ENCODE results near the gene PIP5K1C. TPM values are rescaled to one million over a fixed set of nuclear protein-coding genes. Genes with fewer than 3 reads are reported as not detected.

Gene PIP5K1C
- total RNA-seq, 1 experiment from 2014 or later: 13.3 TPM

DNA sequence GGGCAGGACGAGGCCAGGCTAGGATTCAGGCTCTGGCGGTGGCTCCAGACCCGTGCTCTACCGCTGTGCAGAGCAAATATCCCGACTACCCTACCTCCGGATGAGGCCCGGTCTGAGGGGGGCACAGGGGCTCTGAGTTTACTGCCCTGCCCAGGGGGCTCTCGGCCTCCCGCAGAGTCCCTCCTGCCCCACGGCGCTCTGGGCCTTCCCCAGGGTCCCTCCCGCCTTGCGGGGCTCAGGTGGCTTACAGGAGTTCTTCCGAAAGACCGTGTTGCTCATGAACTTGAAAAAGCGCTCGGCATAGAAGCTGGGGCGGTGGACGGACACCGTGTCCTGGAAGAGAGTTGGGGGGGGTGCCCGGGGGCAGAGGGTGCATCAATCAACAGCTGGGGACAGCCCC, 54.5 kb downstream of the PIP5K1C start:
- no peak overlapping the region for H3K4me3 Mint-ChIP-seq (ENCODE audit: unreplicated experiment)
- intact Hi-C loops (cut with micrococcal nuclease): no loop called here
- ChIA-PET CTCF (no interaction called here), POLR2A (no interaction called here)
- no peaks in the 10 kb centered on the region for H3K27me3 Mint-ChIP-seq (ENCODE audit: insufficient read depth, unreplicated experiment)
- H3K9me3 Mint-ChIP-seq (ENCODE audit: unreplicated experiment): no peaks in the 10 kb centered on the region
- no peaks in the 10 kb centered on the region for H3K4me1 Mint-ChIP-seq (ENCODE audit: insufficient read depth, unreplicated experiment)
- BruUV-seq (replicated peaks): no TSS peak
- H3K27ac Mint-ChIP-seq (ENCODE audit: low read depth, unreplicated experiment): no peak overlapping the region
- H3K36me3 Mint-ChIP-seq (ENCODE audit: insufficient read depth, unreplicated experiment): peaks cover 19% of the 10 kb centered on the region
- TF ChIP-seq, protein P1, sequence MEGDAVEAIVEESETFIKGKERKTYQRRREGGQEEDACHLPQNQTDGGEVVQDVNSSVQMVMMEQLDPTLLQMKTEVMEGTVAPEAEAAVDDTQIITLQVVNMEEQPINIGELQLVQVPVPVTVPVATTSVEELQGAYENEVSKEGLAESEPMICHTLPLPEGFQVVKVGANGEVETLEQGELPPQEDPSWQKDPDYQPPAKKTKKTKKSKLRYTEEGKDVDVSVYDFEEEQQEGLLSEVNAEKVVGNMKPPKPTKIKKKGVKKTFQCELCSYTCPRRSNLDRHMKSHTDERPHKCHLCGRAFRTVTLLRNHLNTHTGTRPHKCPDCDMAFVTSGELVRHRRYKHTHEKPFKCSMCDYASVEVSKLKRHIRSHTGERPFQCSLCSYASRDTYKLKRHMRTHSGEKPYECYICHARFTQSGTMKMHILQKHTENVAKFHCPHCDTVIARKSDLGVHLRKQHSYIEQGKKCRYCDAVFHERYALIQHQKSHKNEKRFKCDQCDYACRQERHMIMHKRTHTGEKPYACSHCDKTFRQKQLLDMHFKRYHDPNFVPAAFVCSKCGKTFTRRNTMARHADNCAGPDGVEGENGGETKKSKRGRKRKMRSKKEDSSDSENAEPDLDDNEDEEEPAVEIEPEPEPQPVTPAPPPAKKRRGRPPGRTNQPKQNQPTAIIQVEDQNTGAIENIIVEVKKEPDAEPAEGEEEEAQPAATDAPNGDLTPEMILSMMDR (IDR thresholded peaks at IDR 0.05; ENCODE audit: unreplicated experiment): no peak
- DNase-seq (ENCODE audit: unreplicated experiment): no peak

DNA sequence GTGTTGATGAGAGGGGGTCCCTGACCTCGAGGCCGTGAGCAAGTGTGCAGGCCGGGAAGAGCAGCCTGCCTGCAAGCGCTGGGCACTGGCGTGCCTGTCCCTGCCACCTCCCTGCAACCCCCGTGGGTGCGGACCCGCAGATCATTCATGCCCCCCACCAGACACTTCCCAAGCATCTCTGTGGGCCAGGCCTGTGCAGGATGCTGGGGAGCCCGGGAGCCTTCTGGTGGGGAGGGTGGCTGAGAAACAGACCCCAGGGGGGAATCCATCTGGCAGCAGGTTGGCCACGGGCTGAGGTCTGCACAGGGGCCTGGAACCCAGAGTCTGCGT, 55.2 kb downstream of the PIP5K1C start:
- Mint-ChIP-seq H3K36me3 (ENCODE audit: insufficient read depth, unreplicated experiment) (peaks cover 15% of the 10 kb centered on the region), H3K27me3 (ENCODE audit: insufficient read depth, unreplicated experiment) (no peaks in the 10 kb centered on the region), H3K4me1 (ENCODE audit: insufficient read depth, unreplicated experiment) (no peaks in the 10 kb centered on the region), H3K9me3 (ENCODE audit: unreplicated experiment) (no peaks in the 10 kb centered on the region), H3K27ac (ENCODE audit: low read depth, unreplicated experiment) (no peak overlapping the region), H3K4me3 (ENCODE audit: unreplicated experiment) (no peak overlapping the region)
- no TSS peak for BruUV-seq (replicated peaks)
- TF ChIP-seq, protein P1 (IDR thresholded peaks at IDR 0.05; ENCODE audit: unreplicated experiment): no peak
- intact Hi-C loops (cut with micrococcal nuclease): no loop called here
- ChIA-PET POLR2A (no interaction called here), CTCF (no interaction called here)
- no peak for DNase-seq (ENCODE audit: unreplicated experiment)

DNA sequence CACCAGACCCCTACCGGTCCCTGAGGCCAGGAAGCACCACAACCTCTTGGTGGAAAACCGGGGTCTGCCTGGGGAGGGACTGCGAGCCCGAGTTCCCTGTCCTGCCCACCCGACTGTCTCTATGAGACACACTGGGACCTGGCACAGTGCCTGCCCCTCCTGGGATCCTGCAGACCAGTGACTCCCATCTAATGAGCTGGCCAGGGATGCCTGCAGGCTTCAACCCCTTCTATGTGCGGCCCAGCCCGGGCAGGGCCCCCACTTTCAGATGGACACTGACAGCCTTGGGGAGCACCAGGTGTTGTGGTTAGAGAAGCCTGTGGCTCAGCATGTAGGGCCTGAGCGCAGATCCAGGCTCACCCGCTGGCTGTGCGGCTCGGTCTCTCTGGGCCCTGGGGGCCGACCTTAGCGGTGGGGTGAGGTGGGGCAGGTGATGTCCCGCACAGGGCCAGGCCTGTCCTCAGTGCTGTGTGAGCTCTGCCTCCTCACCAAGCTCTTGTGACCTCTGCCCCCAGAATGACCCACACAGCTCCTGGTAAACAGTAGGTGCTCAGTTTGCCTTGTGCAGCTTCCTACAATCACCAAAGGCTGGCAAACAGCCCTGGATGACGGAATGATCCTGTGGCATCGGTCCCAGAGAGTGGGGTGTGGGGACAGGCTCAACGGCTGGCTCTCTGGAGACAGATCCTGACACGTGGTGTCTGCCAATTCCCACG, 55.8 kb downstream of the PIP5K1C start:
- Mint-ChIP-seq H3K27me3 (ENCODE audit: insufficient read depth, unreplicated experiment) (no peaks in the 10 kb centered on the region), H3K4me3 (ENCODE audit: unreplicated experiment) (no peak overlapping the region), H3K9me3 (ENCODE audit: unreplicated experiment) (no peaks in the 10 kb centered on the region), H3K27ac (ENCODE audit: low read depth, unreplicated experiment) (no peak overlapping the region), H3K36me3 (ENCODE audit: insufficient read depth, unreplicated experiment) (peaks cover 19% of the 10 kb centered on the region), H3K4me1 (ENCODE audit: insufficient read depth, unreplicated experiment) (no peaks in the 10 kb centered on the region)
- intact Hi-C loops (cut with micrococcal nuclease): no loop called here
- no peak for DNase-seq (ENCODE audit: unreplicated experiment)
- TF ChIP-seq, protein P1 (IDR thresholded peaks at IDR 0.05; ENCODE audit: unreplicated experiment): no peak
- ChIA-PET POLR2A (no interaction called here), CTCF (no interaction called here)
- no TSS peak for BruUV-seq (replicated peaks)

DNA sequence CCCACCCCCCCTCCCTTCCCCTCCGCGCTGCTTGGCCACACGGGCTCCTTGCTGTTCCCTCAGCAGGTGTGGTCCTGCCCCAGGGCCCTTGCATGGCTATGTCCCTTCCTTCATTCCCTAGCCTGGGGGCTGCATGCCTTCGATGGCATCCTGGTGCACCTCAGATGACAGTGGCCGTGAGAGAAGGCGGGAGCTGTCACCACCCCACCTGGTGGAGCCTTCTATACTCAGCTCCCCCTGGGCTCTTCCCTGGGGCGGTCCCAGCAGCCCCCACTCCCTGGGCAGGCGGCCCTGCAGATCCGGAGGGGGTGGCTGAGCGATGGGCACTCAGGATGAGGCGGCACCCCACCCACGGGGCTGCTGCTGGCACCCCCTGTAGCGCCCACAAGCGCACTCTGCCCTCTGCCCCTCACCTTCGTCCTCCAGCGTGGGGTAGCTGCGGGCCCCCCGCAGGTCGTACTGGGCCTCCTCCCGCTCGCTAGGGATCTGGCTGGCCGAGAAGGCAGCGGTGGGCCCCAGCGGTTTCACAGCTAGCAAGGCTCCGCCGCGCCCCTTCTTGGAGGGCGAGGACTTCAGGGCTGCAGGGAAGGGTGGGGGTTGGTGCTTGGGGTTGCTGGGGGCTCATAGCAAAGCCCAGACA, 56.5 kb downstream of the PIP5K1C start:
- Mint-ChIP-seq H3K27ac (ENCODE audit: low read depth, unreplicated experiment) (no peak overlapping the region), H3K36me3 (ENCODE audit: insufficient read depth, unreplicated experiment) (peaks cover 19% of the 10 kb centered on the region), H3K4me1 (ENCODE audit: insufficient read depth, unreplicated experiment) (no peaks in the 10 kb centered on the region), H3K27me3 (ENCODE audit: insufficient read depth, unreplicated experiment) (no peaks in the 10 kb centered on the region), H3K9me3 (ENCODE audit: unreplicated experiment) (no peaks in the 10 kb centered on the region), H3K4me3 (ENCODE audit: unreplicated experiment) (no peak overlapping the region)
- intact Hi-C loops (cut with micrococcal nuclease): no loop called here
- ChIA-PET CTCF (interaction anchor here (0.5 kb wide), 1 partner anchor 286 kb away, joined by 3 read pairs; no protein-coding TSS in a partner anchor), POLR2A (no interaction called here)
- DNase-seq (ENCODE audit: unreplicated experiment): no peak
- TF ChIP-seq, protein P1 (IDR thresholded peaks at IDR 0.05; ENCODE audit: unreplicated experiment): no peak
- BruUV-seq (replicated peaks): no TSS peak

All from MCF 10A (cell line).